ENCODE results near the gene ACOT6.
A peak's percentile ranks its signal among the peaks of the same experiment; 100 is the strongest.
"Not testable (repeated sequence)": the region's sequence is repeated elsewhere in the genome, so short reads cannot be mapped to it uniquely, and the experiment has no call there.

The ACOT6 gene

GRCh38 chr14:73602994-73603393 lies 9.3 kb upstream of the ACOT6 start:
- FAIRE-seq = no peak

GRCh38 chr14:73606271-73606670 lies 6.0 kb upstream of the ACOT6 start:
- no peak for FAIRE-seq

GRCh38 chr14:73607241-73607640 lies 5.1 kb upstream of the ACOT6 start:
- no peak for FAIRE-seq

- no peak for FAIRE-seq
Measured at GRCh38 chr14:73610687-73611086, 1.6 kb upstream of the ACOT6 start.

- FAIRE-seq = no peak
Measured at GRCh38 chr14:73613046-73613383, 698 bp downstream of the ACOT6 start.

GRCh38 chr14:73613419-73613963 lies 1.2 kb downstream of the ACOT6 start:
- no peak for FAIRE-seq

- FAIRE-seq = no peak
Measured at GRCh38 chr14:73616831-73617230, 4.5 kb downstream of the ACOT6 start.

- no peak for FAIRE-seq
Measured at GRCh38 chr14:73619524-73619923, 7.2 kb downstream of the ACOT6 start.

GRCh38 chr14:73620268-73620667 lies 8.0 kb downstream of the ACOT6 start:
- no peak for FAIRE-seq

GRCh38 chr14:73623504-73624054 lies 11.3 kb downstream of the ACOT6 start:
- FAIRE-seq = no peak

- no peak for FAIRE-seq
Measured at GRCh38 chr14:73625706-73626105, 13.4 kb downstream of the ACOT6 start.

- no peak for FAIRE-seq
Measured at GRCh38 chr14:73627151-73627558, 14.8 kb downstream of the ACOT6 start.

- no peak for FAIRE-seq
Measured at GRCh38 chr14:73630009-73630780, 17.9 kb downstream of the ACOT6 start.

GRCh38 chr14:73633116-73634010 lies 21.0 kb downstream of the ACOT6 start:
- FAIRE-seq = peak; percentile 91

- FAIRE-seq = no peak
Measured at GRCh38 chr14:73634011-73634833, 21.9 kb downstream of the ACOT6 start.

GRCh38 chr14:73636355-73636754 lies 24.0 kb downstream of the ACOT6 start:
- not testable (repeated sequence) for FAIRE-seq

GRCh38 chr14:73637830-73638229 lies 25.5 kb downstream of the ACOT6 start:
- FAIRE-seq = no peak

- no peak for FAIRE-seq
Measured at GRCh38 chr14:73640796-73641365, 28.6 kb downstream of the ACOT6 start.

GRCh38 chr14:73644531-73645247 lies 32.4 kb downstream of the ACOT6 start, which contains the start of gene DNAL1:
Gene DNAL1 (plus strand): TSS chr14:73644986. CDS start chr14:73645040, 54 bp downstream.
- peak; percentile 96 for FAIRE-seq

GRCh38 chr14:73645248-73645610 lies 32.9 kb downstream of the ACOT6 start:
- no peak for FAIRE-seq

- no peak for FAIRE-seq
Measured at GRCh38 chr14:73651005-73651404, 38.7 kb downstream of the ACOT6 start.

All from G401.6 (cell line).